ENCODE data around the gene NDUFAF3. TPM values are rescaled to one million over a fixed set of nuclear protein-coding genes. Genes with fewer than 3 reads are reported as not detected.

NDUFAF3 gene
- total and polyA plus RNA-seq, 10 of the 15 experiments (the other 5 are each of a cell fraction or from before 2014, with no cell fraction given): 25.4 to 228 (median 63.9) TPM

DNA sequence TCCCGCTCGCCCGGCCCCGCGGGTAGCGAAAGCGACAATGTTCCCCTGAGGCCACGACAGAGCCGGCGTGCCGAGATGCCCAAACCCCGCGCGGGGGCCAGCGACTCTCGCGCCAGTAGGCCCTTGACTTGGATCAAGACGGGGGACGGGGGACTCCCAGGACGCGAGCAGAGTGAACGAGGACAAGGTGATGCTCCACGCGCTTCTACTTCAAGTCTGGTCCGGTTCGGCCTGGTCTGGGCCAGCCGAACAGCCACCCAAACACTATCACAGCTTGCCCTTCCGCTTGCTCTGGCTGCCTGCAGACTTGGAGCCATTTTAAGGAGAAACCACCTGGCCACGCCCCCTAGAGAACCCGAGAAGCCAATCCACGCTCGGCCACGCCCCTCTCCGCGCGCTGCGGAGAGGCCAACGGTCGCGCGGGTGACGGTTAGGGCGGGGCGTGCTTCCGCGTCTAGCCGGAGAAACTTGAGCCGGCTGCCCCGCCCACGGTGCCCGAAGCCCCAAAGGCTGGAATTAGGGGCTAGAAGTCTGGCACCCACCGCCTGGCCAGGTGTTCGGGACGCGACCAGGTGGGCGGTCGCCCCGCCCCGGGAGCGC lies 608 bp upstream of the NDUFAF3 start (continued):
- TF ChIP-seq, protein P1, sequence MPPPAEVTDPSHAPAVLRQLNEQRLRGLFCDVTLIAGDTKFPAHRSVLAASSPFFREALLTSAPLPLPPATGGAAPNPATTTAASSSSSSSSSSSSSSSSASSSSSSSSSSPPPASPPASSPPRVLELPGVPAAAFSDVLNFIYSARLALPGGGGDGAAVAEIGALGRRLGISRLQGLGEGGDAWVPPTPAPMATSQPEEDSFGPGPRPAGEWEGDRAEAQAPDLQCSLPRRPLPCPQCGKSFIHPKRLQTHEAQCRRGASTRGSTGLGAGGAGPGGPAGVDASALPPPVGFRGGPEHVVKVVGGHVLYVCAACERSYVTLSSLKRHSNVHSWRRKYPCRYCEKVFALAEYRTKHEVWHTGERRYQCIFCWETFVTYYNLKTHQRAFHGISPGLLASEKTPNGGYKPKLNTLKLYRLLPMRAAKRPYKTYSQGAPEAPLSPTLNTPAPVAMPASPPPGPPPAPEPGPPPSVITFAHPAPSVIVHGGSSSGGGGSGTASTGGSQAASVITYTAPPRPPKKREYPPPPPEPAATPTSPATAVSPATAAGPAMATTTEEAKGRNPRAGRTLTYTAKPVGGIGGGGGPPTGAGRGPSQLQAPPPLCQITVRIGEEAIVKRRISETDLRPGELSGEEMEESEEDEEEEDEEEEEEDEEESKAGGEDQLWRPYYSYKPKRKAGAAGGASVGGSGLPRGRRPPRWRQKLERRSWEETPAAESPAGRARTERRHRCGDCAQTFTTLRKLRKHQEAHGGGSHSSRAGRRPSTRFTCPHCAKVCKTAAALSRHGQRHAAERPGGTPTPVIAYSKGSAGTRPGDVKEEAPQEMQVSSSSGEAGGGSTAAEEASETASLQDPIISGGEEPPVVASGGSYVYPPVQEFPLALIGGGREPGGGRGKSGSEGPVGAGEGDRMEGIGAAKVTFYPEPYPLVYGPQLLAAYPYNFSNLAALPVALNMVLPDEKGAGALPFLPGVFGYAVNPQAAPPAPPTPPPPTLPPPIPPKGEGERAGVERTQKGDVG (CRISPR knock-in tag; IDR thresholded peaks at IDR 0.05): no peak
- TF ChIP-seq GABPA (IDR thresholded peaks at IDR 0.05; ENCODE audit: low read depth): no peak
- no peak for TF ChIP-seq STAT3 (IDR thresholded peaks at IDR 0.05; ENCODE audit: low read depth, low read length)
- TF ChIP-seq, protein P2, sequence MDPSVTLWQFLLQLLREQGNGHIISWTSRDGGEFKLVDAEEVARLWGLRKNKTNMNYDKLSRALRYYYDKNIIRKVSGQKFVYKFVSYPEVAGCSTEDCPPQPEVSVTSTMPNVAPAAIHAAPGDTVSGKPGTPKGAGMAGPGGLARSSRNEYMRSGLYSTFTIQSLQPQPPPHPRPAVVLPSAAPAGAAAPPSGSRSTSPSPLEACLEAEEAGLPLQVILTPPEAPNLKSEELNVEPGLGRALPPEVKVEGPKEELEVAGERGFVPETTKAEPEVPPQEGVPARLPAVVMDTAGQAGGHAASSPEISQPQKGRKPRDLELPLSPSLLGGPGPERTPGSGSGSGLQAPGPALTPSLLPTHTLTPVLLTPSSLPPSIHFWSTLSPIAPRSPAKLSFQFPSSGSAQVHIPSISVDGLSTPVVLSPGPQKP (IDR thresholded peaks at IDR 0.05; ENCODE audit: low read depth, low read length): 0 out of 2 replicates have a peak, but pooled peaks have one; percentile 46
- peak; percentile 80; the same call in 1 of the 2 replicates for TF ChIP-seq STAT1 (conservative IDR thresholded peaks at IDR 0.05)
- TF ChIP-seq TAF1 (IDR thresholded peaks at IDR 0.05; ENCODE audit: borderline replicate concordance, low read depth, low read length): peak; percentile 94; the same call in 1 of the 2 replicates
- no peak for TF ChIP-seq HDAC2 (IDR thresholded peaks at IDR 0.05)
- peak; percentile 59; the same call in 1 of the 2 replicates for TF ChIP-seq IRF4 (IDR thresholded peaks at IDR 0.05; ENCODE audit: low read depth, low read length)
- TF ChIP-seq ZNF384 (IDR thresholded peaks at IDR 0.05; ENCODE audit: borderline replicate concordance, low read depth, low read length): no peak
- TF ChIP-seq ETV6 (conservative IDR thresholded peaks at IDR 0.05 in 1 of 2, IDR thresholded peaks at IDR 0.05 in 1 of 2; ENCODE audit: borderline replicate concordance in 1 of 2, low read depth in 1 of 2): no peak
- TF ChIP-seq EGR1 (IDR thresholded peaks at IDR 0.05; ENCODE audit: borderline replicate concordance in 1 of 2, low read depth in 2 of 2, low read length in 2 of 2): peak in 1 of 2 experiments; percentile 51; a peak in 1 of 3 replicates
- TF ChIP-seq, protein P3, sequence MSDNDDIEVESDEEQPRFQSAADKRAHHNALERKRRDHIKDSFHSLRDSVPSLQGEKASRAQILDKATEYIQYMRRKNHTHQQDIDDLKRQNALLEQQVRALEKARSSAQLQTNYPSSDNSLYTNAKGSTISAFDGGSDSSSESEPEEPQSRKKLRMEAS (IDR thresholded peaks at IDR 0.05; ENCODE audit: low read depth, low read length): peak; percentile 72; the same call in 1 of the 2 replicates
- TF ChIP-seq, protein P4, sequence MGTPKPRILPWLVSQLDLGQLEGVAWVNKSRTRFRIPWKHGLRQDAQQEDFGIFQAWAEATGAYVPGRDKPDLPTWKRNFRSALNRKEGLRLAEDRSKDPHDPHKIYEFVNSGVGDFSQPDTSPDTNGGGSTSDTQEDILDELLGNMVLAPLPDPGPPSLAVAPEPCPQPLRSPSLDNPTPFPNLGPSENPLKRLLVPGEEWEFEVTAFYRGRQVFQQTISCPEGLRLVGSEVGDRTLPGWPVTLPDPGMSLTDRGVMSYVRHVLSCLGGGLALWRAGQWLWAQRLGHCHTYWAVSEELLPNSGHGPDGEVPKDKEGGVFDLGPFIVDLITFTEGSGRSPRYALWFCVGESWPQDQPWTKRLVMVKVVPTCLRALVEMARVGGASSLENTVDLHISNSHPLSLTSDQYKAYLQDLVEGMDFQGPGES (IDR thresholded peaks at IDR 0.05): peak; percentile 49; the same call in 1 of the 2 replicates
- no peak for TF ChIP-seq ASH2L (IDR thresholded peaks at IDR 0.05; ENCODE audit: borderline replicate concordance, low read depth)
- TF ChIP-seq, protein P5, sequence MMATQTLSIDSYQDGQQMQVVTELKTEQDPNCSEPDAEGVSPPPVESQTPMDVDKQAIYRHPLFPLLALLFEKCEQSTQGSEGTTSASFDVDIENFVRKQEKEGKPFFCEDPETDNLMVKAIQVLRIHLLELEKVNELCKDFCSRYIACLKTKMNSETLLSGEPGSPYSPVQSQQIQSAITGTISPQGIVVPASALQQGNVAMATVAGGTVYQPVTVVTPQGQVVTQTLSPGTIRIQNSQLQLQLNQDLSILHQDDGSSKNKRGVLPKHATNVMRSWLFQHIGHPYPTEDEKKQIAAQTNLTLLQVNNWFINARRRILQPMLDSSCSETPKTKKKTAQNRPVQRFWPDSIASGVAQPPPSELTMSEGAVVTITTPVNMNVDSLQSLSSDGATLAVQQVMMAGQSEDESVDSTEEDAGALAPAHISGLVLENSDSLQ (IDR thresholded peaks at IDR 0.05): peak; percentile 47; the same call in 1 of the 2 replicates
- 0 out of 2 replicates have a peak, but pooled peaks have one; percentile 13 for TF ChIP-seq HDGF (IDR thresholded peaks at IDR 0.05)
- TF ChIP-seq SMC3 (IDR thresholded peaks at IDR 0.05; ENCODE audit: borderline replicate concordance, low read length): no peak
- TF ChIP-seq YY1 (IDR thresholded peaks at IDR 0.05; ENCODE audit: low read depth, low read length): peak; percentile 90
- 0 out of 2 replicates have a peak, but pooled peaks have one; percentile 14 for TF ChIP-seq TBL1XR1 (IDR thresholded peaks at IDR 0.05; ENCODE audit: low read depth, low read length)
- no peak for TF ChIP-seq GATAD2B (conservative IDR thresholded peaks at IDR 0.05; ENCODE audit: low read depth)
- TF ChIP-seq, protein P6, sequence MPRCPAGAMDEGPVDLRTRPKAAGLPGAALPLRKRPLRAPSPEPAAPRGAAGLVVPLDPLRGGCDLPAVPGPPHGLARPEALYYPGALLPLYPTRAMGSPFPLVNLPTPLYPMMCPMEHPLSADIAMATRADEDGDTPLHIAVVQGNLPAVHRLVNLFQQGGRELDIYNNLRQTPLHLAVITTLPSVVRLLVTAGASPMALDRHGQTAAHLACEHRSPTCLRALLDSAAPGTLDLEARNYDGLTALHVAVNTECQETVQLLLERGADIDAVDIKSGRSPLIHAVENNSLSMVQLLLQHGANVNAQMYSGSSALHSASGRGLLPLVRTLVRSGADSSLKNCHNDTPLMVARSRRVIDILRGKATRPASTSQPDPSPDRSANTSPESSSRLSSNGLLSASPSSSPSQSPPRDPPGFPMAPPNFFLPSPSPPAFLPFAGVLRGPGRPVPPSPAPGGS (IDR thresholded peaks at IDR 0.05; ENCODE audit: borderline replicate concordance, insufficient read depth, low read depth, low read length, poor library complexity, severe bottlenecking): peak; percentile 9
- TF ChIP-seq CBX3 (IDR thresholded peaks at IDR 0.05; ENCODE audit: borderline replicate concordance, low read depth): no peak

Data from GM12878 (cell line).